HG02840 (cell line): ENCODE data around the gene AMPH.

Experiments used
- ATAC-seq: cut with Tn5 transposase; IDR thresholded peaks from one replicate; pipeline ENCODE4 v1.9.1; 2021; ENCODE audit warnings: mild to moderate bottlenecking, moderate library complexity, moderate number of reproducible peaks; ENCODE audit not compliant: unreplicated experiment, low FRiP score

AMPH gene

DNA sequence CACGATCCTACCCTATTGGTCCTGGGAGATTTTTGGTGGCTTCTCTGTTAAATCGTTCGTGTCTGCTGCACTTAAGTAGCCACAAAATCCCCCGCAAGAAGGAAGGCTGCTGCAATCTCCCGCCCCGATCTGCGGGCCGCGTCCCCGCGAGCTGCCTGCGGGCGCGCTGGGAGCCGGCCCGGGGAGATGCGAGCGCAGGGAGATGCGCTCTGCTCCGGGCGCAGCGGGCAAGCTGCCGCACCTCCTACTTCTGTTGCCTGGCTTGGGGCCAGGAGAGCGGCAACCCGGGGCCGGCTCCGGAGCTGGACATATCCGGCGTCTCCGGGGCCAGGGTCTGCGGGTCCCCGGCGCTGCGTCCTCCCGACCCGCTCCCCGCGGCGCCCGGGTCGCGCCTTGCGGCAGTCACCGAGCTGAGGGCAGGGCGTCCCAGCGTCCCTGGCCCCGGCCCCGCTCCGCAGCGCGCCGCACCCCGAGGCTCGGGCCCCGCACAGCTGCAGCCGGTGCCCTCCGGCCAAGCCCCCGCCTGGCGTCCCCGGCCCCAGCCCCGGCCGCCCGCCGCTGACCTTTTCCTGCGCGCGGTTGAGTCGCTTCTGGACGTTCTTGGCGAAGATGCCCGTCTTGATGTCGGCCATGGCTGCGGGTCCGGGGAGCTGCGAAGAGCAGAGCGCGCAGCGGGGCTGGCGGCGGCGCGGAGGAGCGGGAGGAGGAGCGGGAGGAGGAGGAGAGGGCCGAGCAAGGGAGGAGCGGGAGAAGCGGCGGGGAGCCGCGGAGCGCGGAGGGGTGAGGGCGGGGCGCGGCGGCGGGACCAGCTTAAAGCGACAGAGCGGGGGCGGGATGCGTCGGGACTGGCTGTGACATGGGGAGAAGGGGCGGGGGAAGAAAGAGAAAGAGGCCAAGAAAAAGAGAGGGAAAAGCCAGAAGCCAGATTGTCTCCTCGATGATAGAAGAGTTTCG, at the start of gene AMPH:
TSS of gene AMPH (minus strand) at position 654 of the 954 bp plus-strand sequence. CDS start at position 632, 22 bp downstream.
- no peak for ATAC-seq

DNA sequence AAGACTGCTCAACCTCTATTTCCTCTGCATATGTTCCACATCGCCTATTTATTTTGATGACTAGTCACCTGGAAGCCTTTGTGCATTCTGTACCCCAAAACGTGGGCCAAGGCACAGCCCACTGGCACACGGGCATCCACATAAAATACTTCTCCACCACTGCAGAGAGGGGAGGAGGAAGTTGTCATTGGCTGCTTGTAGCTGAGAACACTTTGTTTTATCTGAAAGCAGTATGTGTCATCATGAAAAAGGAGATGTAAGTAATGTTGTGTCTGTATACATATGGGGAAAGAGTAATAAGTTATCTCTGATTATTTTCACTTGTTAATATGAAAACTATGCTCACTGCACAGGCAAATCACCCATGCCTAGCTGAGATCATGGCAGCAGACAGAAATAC, 48.2 kb upstream of the AMPH start:
- ATAC-seq: no peak

DNA sequence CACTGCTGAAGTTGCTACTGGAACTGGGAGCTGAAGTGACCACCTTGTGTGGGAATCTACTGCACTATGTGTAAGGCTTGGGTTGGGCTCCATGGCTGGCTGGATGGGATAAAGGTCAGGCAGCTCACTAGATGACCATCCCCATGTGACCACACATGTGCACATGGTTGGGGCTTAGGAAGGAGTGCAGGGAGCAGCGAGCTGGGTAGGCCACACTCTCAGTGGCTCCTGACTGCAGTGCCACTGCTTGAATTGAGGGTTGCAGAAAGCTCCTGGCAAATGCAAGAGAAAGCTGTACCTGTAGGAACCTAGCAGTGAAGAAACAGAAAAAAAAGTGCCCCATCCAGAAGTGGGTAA, 47.5 kb upstream of the AMPH start:
- no peak for ATAC-seq

DNA sequence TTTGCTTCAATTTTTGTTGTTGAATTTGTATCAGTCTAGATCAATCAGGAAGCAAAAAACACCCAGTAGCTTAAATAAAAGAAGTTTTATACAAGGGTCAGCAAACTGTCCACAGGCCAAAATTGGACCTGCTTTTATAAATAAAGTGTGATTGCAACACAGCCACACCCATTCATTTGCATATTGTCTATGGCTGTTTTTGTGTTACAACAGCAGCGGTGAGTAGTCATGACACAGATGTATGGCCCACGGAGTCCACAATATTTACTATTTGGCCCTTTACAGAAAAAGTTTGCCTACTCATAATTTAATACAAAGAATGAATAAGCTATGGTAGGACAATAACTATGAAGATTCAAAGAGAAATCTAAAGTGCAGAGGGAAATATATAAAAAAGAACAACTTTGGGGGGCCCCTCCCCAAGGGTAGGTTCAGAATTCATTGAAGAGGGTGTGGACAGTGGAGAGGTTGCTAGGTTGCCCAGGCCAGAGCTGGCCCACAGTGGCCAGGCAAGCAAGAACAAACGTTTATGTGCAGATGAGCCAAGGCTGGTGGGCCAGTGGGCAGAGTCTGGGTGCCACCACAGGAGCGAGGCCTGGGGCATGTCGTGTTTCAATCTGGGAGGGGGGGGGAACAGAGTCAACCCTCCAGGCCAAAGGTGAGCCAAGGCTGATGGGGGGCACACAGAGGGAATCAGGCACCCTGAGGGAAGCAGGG, 47.0 kb upstream of the AMPH start:
- ATAC-seq: no peak

DNA sequence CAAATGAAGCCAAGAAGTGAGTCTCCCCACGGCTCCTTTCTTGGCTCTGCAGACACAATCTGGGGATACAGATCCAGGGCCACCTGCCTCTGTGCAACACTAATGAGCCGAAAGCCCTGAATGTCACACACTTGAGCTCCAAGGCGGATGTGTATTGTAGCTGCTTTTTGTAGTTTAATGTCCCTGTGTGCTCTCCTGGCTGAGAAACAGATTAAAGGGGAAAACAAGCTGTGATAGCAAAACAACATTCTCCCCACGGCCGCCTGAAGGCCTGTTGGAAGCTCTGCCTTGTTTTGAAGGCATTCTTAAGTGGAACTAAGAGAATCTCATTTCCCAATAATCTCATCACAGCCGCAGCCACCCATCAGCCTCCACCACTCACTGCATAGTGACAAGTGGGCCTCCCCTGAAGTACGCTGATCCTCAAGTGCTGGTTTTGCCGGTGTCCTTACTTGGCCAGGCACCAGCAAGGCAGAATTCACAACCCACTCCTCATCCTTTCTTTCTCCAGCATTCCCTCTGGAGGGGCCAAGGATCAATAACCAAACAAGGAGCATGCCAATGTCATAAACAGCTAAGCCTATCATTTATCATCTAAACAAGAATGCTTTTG, 44.4 kb upstream of the AMPH start:
- ATAC-seq: no peak

DNA sequence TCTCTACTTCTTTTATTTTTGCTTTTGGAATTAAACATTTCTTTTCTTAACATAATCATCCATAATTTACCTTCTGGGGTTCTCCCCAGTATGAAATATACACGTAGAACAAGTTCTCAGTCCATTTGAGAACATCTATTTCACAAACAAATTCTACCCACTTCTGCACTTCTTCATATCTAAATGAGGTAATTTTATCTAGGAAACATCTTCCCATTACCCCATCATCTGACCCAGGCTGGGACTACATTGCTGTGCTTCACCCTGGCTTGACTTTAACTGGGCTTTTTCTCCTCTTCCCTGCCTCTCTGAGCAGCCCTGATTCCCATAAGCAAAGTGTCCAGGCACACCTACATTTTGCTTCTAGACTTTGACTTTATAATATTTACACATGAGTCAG, 43.3 kb upstream of the AMPH start:
- ATAC-seq: no peak

DNA sequence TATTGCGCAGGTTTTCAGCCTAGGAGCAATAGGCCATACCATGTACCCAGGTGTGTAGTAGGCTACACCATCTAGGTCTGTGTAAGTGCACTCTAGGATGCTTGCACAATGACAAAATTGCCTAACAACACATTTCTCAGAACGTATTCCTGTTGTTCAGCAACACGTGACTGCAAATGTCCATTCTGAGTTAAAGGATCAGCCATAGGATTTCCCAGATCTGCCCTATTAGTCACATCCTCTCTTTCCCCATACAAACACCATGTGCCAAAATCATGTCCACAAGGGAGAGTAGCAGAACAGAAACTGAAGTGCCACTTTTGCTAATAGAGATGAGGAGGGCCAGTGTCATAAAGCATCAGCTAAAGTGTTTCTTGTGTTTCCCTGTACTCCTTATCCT, 42.6 kb upstream of the AMPH start:
- no peak for ATAC-seq

DNA sequence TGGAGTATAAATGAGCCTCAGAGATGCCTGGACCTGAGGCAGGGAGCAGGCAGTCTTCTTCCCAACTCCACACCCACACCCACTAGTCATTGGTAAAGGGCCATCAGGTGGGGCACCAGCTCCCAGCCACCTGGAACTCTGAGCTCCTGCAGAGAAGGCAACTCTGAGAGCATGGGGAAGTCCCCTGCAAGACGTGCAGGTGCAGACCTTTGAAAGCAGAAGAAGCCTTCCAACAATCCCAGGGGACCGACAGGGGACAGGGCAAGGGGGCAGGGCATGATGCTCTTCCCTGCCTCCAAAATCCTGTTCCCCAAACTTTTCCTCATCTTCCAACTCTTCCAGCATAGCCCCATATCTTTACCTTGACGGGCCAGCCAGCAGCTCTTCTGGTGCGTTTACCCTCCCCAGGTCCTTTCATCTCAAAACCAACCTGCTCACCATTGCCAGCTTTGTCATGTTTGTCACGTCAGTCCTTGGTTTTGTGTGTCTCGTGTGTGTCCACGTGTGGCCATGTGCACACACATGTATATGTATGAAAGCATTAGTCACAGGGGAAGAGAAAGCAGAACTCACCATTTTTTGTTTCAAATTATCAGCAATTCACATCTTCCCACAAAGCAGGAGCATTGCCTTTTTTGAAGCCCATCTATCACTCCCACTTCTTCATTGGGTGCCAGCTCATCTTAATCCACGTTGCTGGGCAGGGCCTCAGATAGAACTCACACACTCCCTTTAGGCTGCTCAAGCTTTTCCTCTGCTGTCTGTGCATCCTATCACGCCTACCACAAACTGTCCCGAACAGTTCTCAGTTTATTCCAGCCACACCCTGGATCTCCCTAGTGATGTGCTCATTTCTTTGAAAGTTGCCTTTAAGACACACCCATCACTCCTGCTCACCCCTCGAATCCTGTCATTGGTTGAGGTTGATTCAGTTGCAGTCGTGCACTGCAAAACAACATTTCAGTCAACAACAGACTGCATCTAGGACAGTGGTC, 41.0 kb upstream of the AMPH start:
- no peak for ATAC-seq

DNA sequence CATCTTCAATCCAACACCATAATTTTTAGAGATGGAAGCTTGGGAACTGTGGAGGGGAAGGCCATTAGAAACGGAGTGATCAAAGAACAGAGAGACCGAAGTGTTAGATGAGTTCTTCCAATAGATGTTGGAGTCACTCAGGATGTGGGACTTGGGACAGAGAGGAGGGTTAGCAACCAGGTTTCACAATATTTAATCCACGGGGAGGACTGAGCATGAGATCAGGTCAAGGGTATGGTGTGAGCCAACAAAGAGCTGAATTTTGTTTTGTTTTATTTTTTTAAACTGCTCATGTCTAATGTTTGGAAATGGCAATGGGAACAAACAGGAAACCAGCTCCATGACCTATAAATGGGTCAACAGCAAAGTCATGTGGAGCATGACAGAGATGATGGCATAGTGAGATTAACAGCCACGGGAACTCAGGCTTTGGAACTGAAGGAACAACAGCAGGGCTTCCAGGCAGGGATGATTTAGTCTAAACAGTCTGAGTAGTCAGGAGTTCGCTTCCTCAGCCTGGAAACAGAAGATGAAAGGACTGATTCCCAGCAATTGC, 38.9 kb upstream of the AMPH start:
- no peak for ATAC-seq

DNA sequence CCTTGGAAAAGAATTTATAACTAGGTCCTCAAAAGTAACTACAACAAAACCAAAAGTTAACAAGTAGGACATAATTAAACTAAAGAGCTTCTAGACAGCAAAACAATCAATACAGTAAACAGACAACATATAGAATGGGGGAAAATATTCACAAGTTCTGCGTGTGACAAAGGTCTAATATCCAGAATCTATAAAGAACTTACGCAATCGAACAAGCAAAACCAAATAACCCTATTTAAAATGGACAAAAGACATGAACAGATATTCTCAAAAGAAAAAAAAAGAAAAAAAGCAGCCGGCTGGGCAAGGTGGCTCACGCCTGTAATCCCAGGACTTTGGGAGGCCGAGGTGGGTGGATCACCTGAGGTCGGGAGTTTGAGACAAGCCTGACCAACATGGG, 33.8 kb upstream of the AMPH start:
- no peak for ATAC-seq

DNA sequence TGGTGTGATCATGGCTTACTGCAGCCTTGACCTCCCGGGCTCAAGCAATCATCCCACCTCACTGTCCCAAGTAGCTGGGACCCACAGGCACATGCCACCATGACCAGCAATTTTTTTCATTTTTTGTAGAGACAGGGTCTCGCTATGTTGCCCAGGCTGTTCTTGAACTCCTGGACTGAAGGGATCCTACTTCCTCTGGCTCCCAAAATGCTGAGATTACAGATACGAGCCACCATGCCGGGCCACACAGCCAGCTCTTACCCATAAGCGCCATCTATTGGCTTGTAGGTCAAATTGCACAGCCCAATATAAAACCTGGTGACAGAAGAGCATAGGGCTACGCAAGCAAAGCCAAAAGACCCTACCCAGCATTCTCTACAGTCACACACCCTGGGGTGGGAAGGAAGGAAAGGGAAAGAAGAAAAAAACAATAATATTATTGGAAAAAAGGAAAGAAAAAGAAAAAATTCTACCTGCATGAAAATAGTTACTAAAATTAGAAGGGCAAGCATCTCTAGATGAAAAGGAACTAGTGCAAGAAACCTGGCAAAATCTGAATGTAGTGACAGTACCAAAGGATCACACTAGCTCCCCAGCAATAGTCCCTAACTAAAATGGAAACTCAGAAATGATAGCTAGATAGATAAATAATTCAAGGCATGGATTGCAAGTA, 29.4 kb upstream of the AMPH start:
- no peak for ATAC-seq

DNA sequence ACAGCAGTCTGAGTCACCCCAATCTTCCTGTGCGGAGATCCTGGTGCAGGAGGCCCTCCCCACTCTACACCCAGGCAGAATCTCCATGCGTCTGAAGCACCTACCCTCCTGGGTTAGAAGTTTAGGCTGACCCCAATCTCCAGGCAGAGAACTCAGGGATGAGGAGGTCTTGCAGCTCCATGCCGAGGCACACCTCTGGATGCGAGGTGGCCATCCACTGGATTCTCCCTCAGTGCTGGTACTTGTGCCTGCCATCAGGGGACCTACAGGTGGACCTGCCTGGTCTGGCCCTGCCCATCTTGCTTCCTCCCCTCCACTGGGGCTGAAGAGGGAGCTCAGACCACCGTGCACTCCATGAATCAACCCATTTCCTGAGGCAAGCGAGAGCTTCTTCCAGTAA, 28.8 kb upstream of the AMPH start:
- no peak for ATAC-seq

DNA sequence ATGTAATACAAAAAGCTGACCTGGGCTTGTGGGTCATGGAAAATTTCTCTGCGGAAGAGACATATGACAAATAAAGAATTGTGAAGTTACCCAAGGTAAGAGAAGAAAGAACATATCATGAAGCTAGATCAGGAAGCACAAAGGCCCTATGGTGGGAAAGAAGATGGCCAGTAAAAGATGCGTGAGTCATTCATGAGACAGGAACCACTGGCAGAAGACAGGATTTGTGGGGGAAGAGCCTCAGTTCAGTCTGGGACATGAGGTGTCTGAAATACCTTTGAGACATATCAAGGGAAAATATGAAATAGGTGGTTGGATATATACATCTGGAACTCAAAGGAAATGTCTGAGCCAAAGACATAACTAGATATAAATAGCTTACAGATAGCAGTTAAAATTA, 27.7 kb upstream of the AMPH start:
- no peak for ATAC-seq

DNA sequence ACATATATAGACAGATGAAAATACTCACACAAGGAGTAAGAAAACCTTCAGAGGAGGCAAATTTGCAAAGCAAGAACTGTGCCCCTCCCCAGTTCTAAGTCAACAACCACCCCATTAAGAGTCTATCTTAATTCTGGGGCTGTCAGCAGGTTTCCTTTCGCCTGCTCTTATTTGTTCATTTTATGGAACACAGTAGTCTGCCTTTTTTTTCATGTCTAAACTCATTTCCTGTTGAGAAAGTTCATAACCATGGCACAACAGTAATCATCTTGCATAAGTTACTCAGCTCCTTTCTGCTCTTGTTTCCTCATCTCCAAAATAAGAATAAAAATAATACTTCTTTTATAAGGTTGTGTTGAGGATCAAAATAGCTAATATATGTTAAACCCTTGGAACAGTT, 25.8 kb upstream of the AMPH start:
- ATAC-seq: no peak

DNA sequence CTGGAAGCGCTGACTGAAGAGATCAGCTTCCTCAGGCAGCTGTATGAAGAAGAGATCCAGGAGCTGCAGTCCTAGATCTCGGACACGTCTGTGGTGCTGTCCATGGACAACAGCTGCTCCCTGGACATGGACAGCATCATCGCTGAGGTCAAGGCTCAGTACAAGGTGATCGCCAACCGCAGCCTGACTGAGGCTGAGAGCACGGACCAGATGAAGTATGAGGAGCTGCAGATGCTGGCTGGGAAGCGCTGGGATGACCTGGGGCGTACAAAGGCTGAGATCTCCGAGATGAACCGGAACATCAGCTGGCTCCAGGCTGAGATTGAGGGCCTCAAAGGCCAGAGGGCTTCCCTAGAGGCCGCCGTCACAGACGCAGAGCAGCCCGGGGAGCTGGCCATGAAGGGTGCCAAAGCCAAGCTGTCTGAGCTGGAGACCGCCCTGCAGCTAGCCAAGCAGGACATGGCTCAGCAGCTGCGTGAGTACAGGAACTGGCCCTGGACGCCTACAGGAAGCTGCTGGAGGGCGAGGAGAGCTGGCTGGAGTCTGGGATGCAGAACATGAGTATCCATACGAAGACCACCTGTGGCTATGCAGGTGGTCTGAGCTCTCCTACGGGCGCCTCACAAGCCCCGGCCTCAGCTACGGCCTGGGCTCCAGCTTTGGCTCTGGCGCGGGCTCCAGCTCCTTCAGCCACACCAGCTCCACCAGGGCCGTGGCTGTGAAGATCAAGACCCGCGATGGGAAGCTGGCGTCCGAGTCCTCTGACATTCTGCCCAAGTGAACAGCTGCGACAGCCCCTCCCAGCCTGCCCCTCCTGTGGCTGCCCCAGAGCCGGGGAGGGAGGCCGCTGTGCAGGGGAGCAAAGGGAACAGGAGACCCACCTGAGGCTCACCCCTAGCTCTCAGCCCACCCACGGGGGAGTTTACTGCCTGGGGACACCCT, 24.9 kb upstream of the AMPH start:
- no peak for ATAC-seq

DNA sequence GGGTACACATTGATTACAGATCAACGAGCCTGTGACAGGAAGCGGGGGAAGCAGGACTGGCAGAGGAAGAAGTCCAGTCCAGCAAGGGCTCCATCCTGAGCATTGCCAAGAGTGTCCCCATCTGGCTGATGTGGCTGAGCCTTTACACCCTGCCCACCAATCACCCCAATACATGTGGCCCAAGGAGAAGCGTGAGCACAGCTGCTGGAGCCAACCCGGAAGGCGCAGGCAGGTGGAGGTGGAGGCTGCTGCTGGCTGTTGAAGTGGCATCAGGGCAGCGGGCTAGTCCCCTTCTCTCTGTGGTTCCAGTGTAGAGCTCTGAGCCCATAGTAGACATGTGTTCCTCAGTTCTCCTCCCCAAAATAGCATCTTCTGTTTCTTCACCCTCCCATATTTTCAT, 6.8 kb upstream of the AMPH start:
- no peak for ATAC-seq

DNA sequence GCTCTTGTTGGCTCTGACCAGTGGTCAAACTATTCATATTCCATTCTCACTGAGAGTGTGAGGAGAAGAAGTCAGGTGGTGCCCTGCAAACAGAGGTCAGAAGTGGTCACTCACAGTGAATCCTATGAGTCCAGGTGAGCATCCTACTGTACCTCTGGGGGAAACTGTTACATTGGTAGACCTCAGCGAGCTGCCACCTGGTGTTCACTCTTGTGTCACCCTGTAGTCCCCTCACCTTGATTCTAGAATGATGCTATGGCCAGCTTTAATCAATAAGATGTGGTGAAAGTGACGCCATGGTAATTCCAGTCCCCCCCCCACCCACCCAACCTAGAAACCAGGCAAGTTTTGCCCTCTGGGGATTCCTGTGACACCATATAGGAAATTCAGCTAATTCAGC, 1.2 kb upstream of the AMPH start:
- ATAC-seq: no peak
